OCI-LY7 (cell line): ENCODE results near the gene PRRT4. TPM values are rescaled to one million over a fixed set of nuclear protein-coding genes. Genes with fewer than 3 reads are reported as not detected.

Experiments used
- BruUV-seq: library from RNA; stranded (reverse); fragments of 400-500 nt; replicated peaks from 2 replicates; lab custom pipeline; 2021; lab: Mats Ljungman, UMichigan
- CTCF ChIA-PET: fragments of 300-600 bp; sonication (Branson Sonifier 250); formaldehyde crosslinking; loops from one replicate; lab custom pipeline; 2022; ENCODE audit warnings: antibody characterized with exemption; ENCODE audit not compliant: unreplicated experiment; lab: Charles Lee
- POLR2A ChIA-PET: fragments of 300-600 bp; sonication (Branson Sonifier 250); formaldehyde crosslinking; loops from one replicate; lab custom pipeline; 2022; ENCODE audit warnings: antibody characterized with exemption; lab: Charles Lee
- DNase-seq: peaks from one replicate; pipeline ENCODE4 v3.0.0-alpha.2; 2015; ENCODE audit warnings: low spot score
- H2AFZ ChIP-seq: fragments of 200-600 bp; sonication (generic), shearing (Covaris generic); 2 replicates; pipeline ENCODE4 v1.6.1; 2014; ENCODE audit warnings: mild to moderate bottlenecking, antibody characterized with exemption, low read length, moderate library complexity
- H3K27ac ChIP-seq: fragments of 200-600 bp; sonication (generic); 2 replicates; pipeline ENCODE4 v1.5.1; 2014; ENCODE audit warnings: mixed run types, low read depth, mild to moderate bottlenecking, moderate library complexity, low read length, inconsistent platforms; ENCODE audit not compliant: poor library complexity, severe bottlenecking
- H3K36me3 ChIP-seq: fragments of 200-600 bp; sonication (generic); 2 replicates; pipeline ENCODE4 v1.6.1; 2014; ENCODE audit warnings: mild to moderate bottlenecking, antibody characterized with exemption, low read length, moderate library complexity, mixed read lengths; ENCODE audit not compliant: insufficient read depth
- H3K4me1 ChIP-seq: fragments of 200-600 bp; sonication (generic); 2 replicates; pipeline ENCODE4 v1.5.1; 2014; ENCODE audit warnings: mild to moderate bottlenecking, low read length; ENCODE audit not compliant: insufficient read depth, poor library complexity, severe bottlenecking
- H3K4me2 ChIP-seq: fragments of 200-600 bp; sonication (generic); 2 replicates; pipeline ENCODE4 v1.6.1; 2014; ENCODE audit warnings: mild to moderate bottlenecking, low read length
- H3K4me3 ChIP-seq: fragments of 200-600 bp; sonication (generic); 2 replicates; pipeline ENCODE4 v1.5.1; 2014; ENCODE audit warnings: mild to moderate bottlenecking, low read depth, low read length; ENCODE audit not compliant: poor library complexity, severe bottlenecking
- H3K79me2 ChIP-seq: fragments of 200-600 bp; sonication (generic); 2 replicates; pipeline ENCODE4 v1.6.1; 2016; ENCODE audit warnings: low read depth, mild to moderate bottlenecking, low read length, moderate library complexity, mixed read lengths; ENCODE audit not compliant: insufficient read depth
- H3K9me2 ChIP-seq: fragments of 200-600 bp; sonication (generic); 2 replicates; pipeline ENCODE4 v1.6.1; 2016; ENCODE audit warnings: mild to moderate bottlenecking, low read length, mixed read lengths; ENCODE audit not compliant: insufficient read depth
- H3K9me3 ChIP-seq: fragments of 200-600 bp; sonication (generic); 2 replicates; pipeline ENCODE4 v1.6.1; 2014; ENCODE audit warnings: mild to moderate bottlenecking, mixed run types, low read length, mixed read lengths
- H4K20me1 ChIP-seq: fragments of 200-600 bp; sonication (generic); 2 replicates; pipeline ENCODE4 v1.6.1; 2014; ENCODE audit warnings: mild to moderate bottlenecking, antibody characterized with exemption, low read length, moderate library complexity, mixed read lengths; ENCODE audit not compliant: insufficient read depth
- EZH2phosphoT487 ChIP-seq: fragments of 200-600 bp; sonication (generic); IDR thresholded peaks from 2 replicates; pipeline ENCODE4 v1.6.1; 2018; ENCODE audit warnings: low read depth, borderline replicate concordance, mild to moderate bottlenecking, mixed run types, antibody characterized with exemption, low read length, moderate library complexity, mixed read lengths
- intact Hi-C: fragments of 100-400 bp; cut with micrococcal nuclease; formaldehyde crosslinking; loops from one replicate; pipeline ENCODE4 v1.10.0; 2022; ENCODE audit not compliant: unreplicated experiment
- total RNA-seq, 2 experiments: library from RNA; depleted of rRNA in 1 of 2; stranded (reverse); fragments of >200 nt in 1 of 2; shearing (Covaris generic) in 1 of 2; gene quantifications; 2 replicates each; pipeline ENCODE4 v1.2.3, GENCODE V29; 2014 to 2022
- TF ChIP-seq, protein P1 (sequence below): fragments of 200-600 bp; sonication (generic); conservative IDR thresholded peaks from 2 replicates; pipeline ENCODE4 v1.5.1; 2014; ENCODE audit warnings: mild to moderate bottlenecking, antibody characterized with exemption, low read length, moderate library complexity, mixed read lengths

The PRRT4 gene
- total RNA-seq, 2 experiments from 2014 or later: not detected

DNA sequence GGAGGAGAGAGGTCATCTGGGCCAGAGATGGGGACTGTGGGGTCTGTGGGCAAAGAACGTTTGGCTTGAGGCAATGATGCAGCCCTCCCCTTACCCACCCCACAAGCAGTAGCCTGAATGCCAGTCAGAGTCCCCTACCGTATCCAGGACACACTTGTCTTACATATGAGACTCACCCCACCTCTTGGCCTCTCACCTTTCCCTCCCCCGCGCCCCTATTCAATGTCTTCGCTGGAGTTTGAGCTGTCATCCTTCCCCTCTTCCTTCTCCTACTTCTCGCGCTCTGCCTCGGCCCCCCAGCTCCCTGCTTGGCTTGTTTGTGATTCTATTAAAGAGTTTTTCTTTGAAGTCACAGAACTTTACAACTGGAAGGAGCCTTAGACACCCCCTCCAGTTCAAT, 8.9 kb downstream of the PRRT4 start:
- Histone ChIP-seq H3K27ac (no peak overlapping the region), H3K79me2 (no peaks in the 10 kb centered on the region), H3K4me1 (no peaks in the 10 kb centered on the region), H2AFZ (no peak overlapping the region), H3K36me3 (no peaks in the 10 kb centered on the region), H3K9me3 (no peaks in the 10 kb centered on the region), H3K4me2 (no peak overlapping the region), H3K4me3 (no peak overlapping the region), H3K9me2 (no peaks in the 10 kb centered on the region), H4K20me1 (no peaks in the 10 kb centered on the region)
- no TSS peak for BruUV-seq
- TF ChIP-seq, protein P1, sequence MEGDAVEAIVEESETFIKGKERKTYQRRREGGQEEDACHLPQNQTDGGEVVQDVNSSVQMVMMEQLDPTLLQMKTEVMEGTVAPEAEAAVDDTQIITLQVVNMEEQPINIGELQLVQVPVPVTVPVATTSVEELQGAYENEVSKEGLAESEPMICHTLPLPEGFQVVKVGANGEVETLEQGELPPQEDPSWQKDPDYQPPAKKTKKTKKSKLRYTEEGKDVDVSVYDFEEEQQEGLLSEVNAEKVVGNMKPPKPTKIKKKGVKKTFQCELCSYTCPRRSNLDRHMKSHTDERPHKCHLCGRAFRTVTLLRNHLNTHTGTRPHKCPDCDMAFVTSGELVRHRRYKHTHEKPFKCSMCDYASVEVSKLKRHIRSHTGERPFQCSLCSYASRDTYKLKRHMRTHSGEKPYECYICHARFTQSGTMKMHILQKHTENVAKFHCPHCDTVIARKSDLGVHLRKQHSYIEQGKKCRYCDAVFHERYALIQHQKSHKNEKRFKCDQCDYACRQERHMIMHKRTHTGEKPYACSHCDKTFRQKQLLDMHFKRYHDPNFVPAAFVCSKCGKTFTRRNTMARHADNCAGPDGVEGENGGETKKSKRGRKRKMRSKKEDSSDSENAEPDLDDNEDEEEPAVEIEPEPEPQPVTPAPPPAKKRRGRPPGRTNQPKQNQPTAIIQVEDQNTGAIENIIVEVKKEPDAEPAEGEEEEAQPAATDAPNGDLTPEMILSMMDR: no peak
- no peak for TF ChIP-seq EZH2phosphoT487
- ChIA-PET POLR2A (no interaction called here), CTCF (no interaction called here)
- intact Hi-C loops: no loop called here
- DNase-seq: no peak

DNA sequence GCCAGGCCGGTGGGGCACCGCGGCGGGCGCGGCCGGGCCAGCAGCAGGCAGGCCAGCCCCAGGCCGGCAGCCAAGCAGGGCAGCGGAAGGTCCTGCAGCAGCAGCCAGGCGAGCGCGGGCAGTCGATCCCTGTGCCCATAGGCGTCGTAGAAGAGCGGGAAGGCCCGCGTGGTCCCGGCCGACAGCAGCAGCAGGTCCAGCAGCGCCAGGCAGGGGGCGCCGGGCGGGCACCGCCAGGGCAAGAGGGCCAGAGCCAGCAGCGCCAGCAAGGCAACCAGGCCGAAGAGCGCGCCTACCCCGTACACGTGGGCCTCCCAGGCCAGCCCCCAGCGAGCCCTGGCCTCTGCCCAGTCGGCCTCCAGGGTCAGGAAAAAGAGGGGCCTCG, 9.3 kb downstream of the PRRT4 start:
- TF ChIP-seq, protein P1: no peak
- no peak for TF ChIP-seq EZH2phosphoT487
- H3K36me3 ChIP-seq: no peaks in the 10 kb centered on the region
- DNase-seq: no peak
- ChIA-PET CTCF (no interaction called here), POLR2A (no interaction called here)
- no peaks in the 10 kb centered on the region for H4K20me1 ChIP-seq
- no peak overlapping the region for H3K4me3 ChIP-seq
- H3K9me2 ChIP-seq: no peaks in the 10 kb centered on the region
- no TSS peak for BruUV-seq
- intact Hi-C loops: no loop called here
- H3K4me2 ChIP-seq: no peak overlapping the region
- no peaks in the 10 kb centered on the region for H3K9me3 ChIP-seq
- no peaks in the 10 kb centered on the region for H3K79me2 ChIP-seq
- H2AFZ ChIP-seq: no peak overlapping the region
- H3K4me1 ChIP-seq: no peaks in the 10 kb centered on the region
- H3K27ac ChIP-seq: no peak overlapping the region

DNA sequence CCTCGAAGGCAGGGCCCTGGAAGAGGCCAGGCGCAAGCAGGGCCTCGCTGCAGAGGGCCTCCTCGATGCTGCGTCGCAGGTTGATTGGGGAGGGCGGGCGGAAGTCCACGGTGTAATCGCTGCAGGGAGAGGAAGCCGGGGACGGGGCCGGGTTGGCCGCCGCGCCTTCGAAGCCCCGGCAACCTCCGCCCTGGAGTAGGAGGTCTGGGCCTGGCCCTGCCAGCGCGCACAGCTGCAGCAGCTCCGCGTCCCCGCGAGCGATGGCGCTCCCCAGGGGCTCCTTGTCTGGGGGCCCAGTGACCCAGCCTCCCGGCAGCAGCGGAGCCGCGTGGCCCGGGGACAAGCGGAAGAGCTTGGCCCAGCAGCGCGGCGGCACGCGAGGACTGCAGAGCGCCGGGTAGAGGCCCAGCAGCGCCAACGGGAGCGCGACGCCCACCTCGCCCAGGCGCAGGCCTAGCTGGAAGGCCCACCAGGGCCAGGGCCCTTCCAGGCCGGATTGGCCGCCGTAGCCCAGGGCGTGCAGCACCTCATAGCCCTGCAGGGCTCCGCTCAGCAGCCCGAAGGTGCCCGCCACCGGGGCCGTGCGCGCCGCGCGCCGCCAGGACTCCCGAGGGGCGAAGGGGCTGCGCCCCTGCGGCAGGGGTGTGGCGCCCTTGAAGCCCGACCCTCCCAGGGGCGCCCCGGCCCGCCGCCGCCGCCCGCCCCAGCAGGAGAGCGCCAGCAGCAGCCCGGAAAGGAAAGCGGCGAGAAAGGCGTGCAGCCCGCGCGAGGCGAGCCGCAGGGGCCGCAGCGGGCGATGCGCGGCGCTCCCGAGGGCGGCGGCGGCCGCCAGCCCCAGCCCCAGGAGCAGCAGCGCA, 10.0 kb downstream of the PRRT4 start:
- CTCF ChIA-PET: interaction anchor here (0.6 kb wide), 1 partner anchor 143 kb away, joined by 3 read pairs; no protein-coding TSS in a partner anchor
- no peaks in the 10 kb centered on the region for H4K20me1 ChIP-seq
- H3K9me2 ChIP-seq: no peaks in the 10 kb centered on the region
- H3K36me3 ChIP-seq: no peaks in the 10 kb centered on the region
- intact Hi-C loops: no loop called here
- no peak overlapping the region for H3K27ac ChIP-seq
- no peak overlapping the region for H3K4me3 ChIP-seq
- H3K4me1 ChIP-seq: no peaks in the 10 kb centered on the region
- POLR2A ChIA-PET: no interaction called here
- DNase-seq: no peak
- no peaks in the 10 kb centered on the region for H3K9me3 ChIP-seq
- no peak overlapping the region for H3K4me2 ChIP-seq
- no TSS peak for BruUV-seq
- TF ChIP-seq, protein P1: no peak
- no peak for TF ChIP-seq EZH2phosphoT487
- no peak overlapping the region for H2AFZ ChIP-seq
- H3K79me2 ChIP-seq: no peaks in the 10 kb centered on the region
